Liver (tissue), 3 donors: Measurements from ENCODE around the gene RAD51C.

ENCODE experiments used
- ATF3 ChIP-seq: IDR thresholded peaks from 2 replicates; pipeline ENCODE4 v1.6.1; 2016; ENCODE audit warnings: antibody characterized with exemption
- GABPA ChIP-seq, 2 donors: IDR thresholded peaks in 1 of 2; conservative IDR thresholded peaks in 1 of 2; 2 replicates each; pipeline ENCODE4 v1.6.1; 2016; ENCODE audit warnings: antibody characterized with exemption in 2 of 2, mild to moderate bottlenecking in 1 of 2, moderate library complexity in 1 of 2
- RAD21 ChIP-seq, 2 donors: IDR thresholded peaks; 2 replicates each; pipeline ENCODE4 v1.6.1; 2016; ENCODE audit warnings: antibody characterized with exemption in 2 of 2, mild to moderate bottlenecking in 2 of 2
- SP1 ChIP-seq: IDR thresholded peaks from 2 replicates; pipeline ENCODE4 v1.6.1; 2018; ENCODE audit warnings: antibody characterized with exemption, mild to moderate bottlenecking
- TAF1 ChIP-seq: conservative IDR thresholded peaks from 2 replicates; pipeline ENCODE4 v1.6.1; 2016; ENCODE audit warnings: antibody characterized with exemption, mild to moderate bottlenecking
- ZBTB33 ChIP-seq: IDR thresholded peaks from 2 replicates; pipeline ENCODE4 v1.6.1; 2016; ENCODE audit warnings: antibody characterized with exemption
- TF ChIP-seq, protein P1 (sequence below): fragments of 150-350 bp; IDR thresholded peaks from 2 replicates; pipeline ENCODE4 v1.5.1; 2017; ENCODE audit warnings: improper control_type of control experiment, low read depth, low read length; ENCODE audit not compliant: missing input control
- donor health status: healthy.
- donor health status: healthy.

DNA sequence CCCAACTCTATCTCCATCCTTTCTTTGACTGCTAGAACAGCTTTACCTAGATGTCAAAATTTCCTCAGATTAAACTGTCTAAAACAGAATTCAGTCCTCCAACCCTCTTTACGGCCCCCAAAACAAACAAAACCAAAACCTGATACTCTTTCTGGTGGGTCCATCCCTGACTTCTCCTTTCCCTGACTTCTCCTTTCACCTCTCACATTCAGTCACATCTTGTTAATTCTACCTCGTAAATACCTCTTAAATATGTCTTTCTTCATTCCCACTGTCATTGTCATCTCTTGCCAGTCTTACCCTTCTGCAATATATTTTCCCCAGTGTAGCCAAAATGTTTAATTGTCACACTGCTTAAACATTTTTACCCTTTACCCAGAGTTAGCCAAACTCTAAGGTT, 67.8 kb downstream of the RAD51C start:
- TF ChIP-seq ATF3 (no peak), GABPA (IDR thresholded peaks at IDR 0.05 in 1 of 2, conservative IDR thresholded peaks at IDR 0.05 in 1 of 2) (no peak), ZBTB33 (no peak), TAF1 (no peak), SP1 (no peak), RAD21 (IDR thresholded peaks at IDR 0.05) (no peak)
- TF ChIP-seq, protein P1, sequence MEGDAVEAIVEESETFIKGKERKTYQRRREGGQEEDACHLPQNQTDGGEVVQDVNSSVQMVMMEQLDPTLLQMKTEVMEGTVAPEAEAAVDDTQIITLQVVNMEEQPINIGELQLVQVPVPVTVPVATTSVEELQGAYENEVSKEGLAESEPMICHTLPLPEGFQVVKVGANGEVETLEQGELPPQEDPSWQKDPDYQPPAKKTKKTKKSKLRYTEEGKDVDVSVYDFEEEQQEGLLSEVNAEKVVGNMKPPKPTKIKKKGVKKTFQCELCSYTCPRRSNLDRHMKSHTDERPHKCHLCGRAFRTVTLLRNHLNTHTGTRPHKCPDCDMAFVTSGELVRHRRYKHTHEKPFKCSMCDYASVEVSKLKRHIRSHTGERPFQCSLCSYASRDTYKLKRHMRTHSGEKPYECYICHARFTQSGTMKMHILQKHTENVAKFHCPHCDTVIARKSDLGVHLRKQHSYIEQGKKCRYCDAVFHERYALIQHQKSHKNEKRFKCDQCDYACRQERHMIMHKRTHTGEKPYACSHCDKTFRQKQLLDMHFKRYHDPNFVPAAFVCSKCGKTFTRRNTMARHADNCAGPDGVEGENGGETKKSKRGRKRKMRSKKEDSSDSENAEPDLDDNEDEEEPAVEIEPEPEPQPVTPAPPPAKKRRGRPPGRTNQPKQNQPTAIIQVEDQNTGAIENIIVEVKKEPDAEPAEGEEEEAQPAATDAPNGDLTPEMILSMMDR = no peak
